ENCODE data around the gene DHX8.

DNA sequence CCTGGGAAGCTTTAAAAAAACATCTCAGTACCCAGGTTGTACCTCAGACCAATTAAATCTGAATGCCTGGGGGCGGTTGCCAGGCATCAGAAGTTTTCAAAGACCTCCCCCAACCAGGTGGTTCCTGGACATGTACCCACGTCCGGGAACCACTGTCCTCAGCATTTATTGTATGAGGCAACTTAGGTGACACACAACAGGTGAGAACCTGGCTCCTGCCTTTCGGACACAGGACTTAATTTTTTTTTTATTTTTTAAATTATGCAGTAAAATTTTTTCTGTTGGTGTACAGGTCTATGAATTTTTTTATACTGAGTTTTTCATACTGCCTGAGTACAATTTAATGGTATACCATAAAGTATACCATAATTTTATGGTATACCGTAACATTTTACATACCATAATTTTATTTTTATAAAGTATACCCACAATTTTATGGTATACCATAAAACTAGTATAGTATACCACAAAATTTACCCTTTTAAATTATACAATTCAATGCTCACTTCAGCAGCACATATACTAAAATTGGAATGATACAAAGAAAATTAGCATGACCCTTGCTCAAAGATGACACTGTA lies 38.7 kb upstream of the DHX8 start:
- TF ChIP-seq RAD21 (IDR thresholded peaks at IDR 0.05; ENCODE audit: low read length) (no peak), POLR2AphosphoS5 (IDR thresholded peaks at IDR 0.05; ENCODE audit: low read depth, low read length) (no peak), FOSL2 (IDR thresholded peaks at IDR 0.05; ENCODE audit: borderline replicate concordance, low read depth) (no peak), RFX5 (IDR thresholded peaks at IDR 0.05; ENCODE audit: low read length) (no peak), EP300 (IDR thresholded peaks at IDR 0.05; ENCODE audit: borderline replicate concordance in 1 of 2, low read depth in 1 of 2, low read length in 1 of 2) (no peak), YY1 (IDR thresholded peaks at IDR 0.05; ENCODE audit: low read depth) (no peak), SIN3A (IDR thresholded peaks at IDR 0.05; ENCODE audit: borderline replicate concordance, low read depth, low read length) (no peak), MXI1 (IDR thresholded peaks at IDR 0.05; ENCODE audit: low read depth, low read length) (no peak)
- TF ChIP-seq, protein P1, sequence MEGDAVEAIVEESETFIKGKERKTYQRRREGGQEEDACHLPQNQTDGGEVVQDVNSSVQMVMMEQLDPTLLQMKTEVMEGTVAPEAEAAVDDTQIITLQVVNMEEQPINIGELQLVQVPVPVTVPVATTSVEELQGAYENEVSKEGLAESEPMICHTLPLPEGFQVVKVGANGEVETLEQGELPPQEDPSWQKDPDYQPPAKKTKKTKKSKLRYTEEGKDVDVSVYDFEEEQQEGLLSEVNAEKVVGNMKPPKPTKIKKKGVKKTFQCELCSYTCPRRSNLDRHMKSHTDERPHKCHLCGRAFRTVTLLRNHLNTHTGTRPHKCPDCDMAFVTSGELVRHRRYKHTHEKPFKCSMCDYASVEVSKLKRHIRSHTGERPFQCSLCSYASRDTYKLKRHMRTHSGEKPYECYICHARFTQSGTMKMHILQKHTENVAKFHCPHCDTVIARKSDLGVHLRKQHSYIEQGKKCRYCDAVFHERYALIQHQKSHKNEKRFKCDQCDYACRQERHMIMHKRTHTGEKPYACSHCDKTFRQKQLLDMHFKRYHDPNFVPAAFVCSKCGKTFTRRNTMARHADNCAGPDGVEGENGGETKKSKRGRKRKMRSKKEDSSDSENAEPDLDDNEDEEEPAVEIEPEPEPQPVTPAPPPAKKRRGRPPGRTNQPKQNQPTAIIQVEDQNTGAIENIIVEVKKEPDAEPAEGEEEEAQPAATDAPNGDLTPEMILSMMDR (IDR thresholded peaks at IDR 0.05), result no peak
- TF ChIP-seq, protein P2, sequence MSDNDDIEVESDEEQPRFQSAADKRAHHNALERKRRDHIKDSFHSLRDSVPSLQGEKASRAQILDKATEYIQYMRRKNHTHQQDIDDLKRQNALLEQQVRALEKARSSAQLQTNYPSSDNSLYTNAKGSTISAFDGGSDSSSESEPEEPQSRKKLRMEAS (IDR thresholded peaks at IDR 0.05; ENCODE audit: low read depth), result no peak
- TF ChIP-seq, protein P3, sequence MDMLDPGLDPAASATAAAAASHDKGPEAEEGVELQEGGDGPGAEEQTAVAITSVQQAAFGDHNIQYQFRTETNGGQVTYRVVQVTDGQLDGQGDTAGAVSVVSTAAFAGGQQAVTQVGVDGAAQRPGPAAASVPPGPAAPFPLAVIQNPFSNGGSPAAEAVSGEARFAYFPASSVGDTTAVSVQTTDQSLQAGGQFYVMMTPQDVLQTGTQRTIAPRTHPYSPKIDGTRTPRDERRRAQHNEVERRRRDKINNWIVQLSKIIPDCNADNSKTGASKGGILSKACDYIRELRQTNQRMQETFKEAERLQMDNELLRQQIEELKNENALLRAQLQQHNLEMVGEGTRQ (IDR thresholded peaks at IDR 0.05; ENCODE audit: borderline replicate concordance, low read depth, low read length), result no peak

Measured in SK-N-SH (cell line).